ENCODE results near the gene B4GALT3. TPM values are rescaled to one million over a fixed set of nuclear protein-coding genes. Genes with fewer than 3 reads are reported as not detected.
"Not testable (repeated sequence)": the region's sequence is repeated elsewhere in the genome, so short reads cannot be mapped to it uniquely, and the experiment has no call there.

B4GALT3 gene
- total RNA-seq: 10 to 100 TPM; 20.6 to 50.7 (median 37.1) TPM

DNA sequence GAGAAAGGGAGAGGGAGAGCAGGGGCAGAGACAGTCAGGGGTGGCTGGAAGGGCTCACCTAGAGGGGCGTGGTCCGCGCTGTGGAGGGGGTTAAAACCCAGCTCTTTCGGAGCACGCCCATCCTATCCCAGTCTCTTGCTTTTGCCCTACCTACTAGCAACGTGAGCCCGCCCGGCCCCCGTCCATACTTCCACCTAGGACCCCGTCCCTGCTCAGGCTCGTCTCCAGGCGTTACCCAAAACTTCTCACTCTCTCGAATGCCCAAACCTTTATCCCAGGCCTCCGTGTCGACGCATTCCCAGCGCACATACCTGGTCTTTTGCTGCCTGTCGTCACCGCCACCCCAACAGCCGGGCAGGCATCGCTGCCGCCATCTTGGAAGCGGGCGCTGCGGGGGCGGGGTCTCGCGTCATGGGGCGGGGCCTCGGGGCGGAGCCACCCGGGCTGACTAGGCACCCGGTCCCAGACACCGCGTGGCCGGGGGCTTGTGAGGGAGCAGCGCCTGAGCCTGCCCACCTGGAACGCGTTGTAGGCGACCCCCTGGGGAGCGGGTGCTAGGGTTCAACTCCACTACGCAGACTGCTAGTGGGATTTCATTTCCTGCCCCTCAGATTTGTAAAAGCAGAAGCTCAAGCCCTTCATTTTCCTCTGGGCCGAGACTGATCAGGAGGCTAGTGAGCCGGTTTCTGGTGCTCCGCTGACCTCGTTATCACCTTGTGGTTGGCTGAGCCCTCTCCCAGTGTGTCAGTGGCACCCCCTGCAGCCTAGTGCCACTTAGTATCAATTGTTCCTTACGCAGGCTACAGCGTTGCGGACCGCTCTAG, at the start of gene B4GALT3:
B4GALT3 (minus strand) TSS at position 396 of the 824 bp plus-strand sequence. CDS start 1,447 bp downstream, outside the sequence.
- ATAC-seq (ENCODE audit: low FRiP score) (peak; percentile 92), DNase-seq (ENCODE audit: low spot score) (peak; percentile 90)
- TF ChIP-seq, protein P1, sequence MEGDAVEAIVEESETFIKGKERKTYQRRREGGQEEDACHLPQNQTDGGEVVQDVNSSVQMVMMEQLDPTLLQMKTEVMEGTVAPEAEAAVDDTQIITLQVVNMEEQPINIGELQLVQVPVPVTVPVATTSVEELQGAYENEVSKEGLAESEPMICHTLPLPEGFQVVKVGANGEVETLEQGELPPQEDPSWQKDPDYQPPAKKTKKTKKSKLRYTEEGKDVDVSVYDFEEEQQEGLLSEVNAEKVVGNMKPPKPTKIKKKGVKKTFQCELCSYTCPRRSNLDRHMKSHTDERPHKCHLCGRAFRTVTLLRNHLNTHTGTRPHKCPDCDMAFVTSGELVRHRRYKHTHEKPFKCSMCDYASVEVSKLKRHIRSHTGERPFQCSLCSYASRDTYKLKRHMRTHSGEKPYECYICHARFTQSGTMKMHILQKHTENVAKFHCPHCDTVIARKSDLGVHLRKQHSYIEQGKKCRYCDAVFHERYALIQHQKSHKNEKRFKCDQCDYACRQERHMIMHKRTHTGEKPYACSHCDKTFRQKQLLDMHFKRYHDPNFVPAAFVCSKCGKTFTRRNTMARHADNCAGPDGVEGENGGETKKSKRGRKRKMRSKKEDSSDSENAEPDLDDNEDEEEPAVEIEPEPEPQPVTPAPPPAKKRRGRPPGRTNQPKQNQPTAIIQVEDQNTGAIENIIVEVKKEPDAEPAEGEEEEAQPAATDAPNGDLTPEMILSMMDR (IDR thresholded peaks at IDR 0.05): no peak

DNA sequence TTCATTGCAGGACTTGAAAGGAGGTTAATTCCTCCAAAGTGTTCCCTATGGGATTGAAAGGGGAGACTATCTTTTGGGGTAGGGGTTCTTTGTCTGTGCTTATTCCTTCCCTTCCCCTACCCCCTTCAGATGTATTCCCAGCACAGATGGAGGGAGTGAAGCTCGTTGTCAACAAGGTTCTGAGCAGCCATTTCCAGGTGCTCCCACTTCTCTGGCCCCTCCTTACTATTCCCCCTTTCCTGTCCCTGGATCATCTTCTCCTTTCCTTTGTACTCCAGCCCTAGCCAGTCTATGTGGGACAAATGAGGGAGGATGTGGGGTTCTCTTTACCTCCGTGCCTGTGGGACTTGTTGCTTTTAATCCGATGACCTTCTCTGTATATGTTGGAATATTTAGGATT, 49.5 kb upstream of the B4GALT3 start:
- TF ChIP-seq, protein P1 (IDR thresholded peaks at IDR 0.05): no peak
- ATAC-seq (ENCODE audit: low FRiP score) (no peak), DNase-seq (ENCODE audit: low spot score) (no peak)

DNA sequence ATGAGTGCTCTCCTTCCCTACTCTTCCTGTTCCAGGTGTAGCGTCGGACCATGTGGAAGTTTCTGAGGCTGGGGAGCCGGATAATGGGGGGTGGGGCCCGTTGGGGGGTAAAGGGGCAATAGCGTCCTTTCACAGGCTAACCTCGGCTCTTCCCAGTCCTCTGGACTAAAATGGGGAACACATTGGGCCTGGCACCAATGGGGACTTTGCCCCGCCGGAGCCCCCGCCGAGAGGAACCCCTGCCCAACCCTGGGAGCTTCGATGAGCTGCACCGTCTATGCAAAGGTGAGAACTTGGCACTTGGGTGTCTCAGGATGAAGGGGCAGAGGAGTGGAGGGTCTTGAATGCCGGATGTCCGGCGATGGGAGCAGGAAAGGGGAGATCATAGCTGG, 49.0 kb upstream of the B4GALT3 start:
- DNase-seq (ENCODE audit: low spot score): no peak
- ATAC-seq (ENCODE audit: low FRiP score): no peak
- TF ChIP-seq, protein P1 (IDR thresholded peaks at IDR 0.05): no peak

DNA sequence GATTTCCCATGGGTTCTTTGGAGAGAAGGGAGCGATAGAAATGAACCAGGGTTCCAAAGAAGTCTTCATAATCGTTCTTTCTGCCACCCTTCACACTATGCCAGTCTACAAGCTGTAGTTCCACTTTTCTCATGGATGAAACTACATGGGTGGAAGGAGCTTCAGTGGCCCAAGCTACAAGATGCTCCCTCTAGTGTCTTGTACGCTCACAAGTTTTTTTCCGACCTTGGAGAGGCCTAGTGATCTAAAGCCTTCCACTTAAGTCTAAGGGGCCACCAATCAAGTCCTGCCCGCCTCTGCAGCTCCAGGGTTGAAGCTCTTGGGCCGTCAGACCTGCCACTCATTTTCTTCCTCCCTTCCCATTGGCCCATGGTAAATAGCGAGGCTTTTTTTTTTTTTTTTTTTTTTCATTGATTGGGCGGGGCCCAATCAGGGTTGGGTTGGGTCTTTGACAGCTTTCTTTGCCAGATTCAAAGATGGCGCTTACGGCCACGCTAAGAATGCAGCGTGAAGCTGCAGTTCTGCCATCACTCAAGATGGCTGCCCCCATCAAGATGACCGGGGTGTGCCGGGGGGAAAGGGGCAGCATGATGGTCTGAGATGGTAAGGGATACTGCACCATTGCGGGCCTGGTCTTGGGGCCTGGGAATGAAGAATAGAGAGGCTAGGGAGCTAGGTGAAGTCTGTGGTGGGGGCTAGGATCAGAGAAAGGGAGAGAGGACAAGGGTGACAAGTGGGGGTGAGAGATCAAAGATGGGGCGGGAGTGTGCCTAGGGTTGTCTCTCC, 48.4 kb upstream of the B4GALT3 start, which contains the start of gene TOMM40L:
TOMM40L (plus strand) TSS at position 527 of the 786 bp plus-strand sequence. CDS start 430 bp downstream, outside the sequence.
- DNase-seq (ENCODE audit: low spot score) (peak; percentile 76), ATAC-seq (ENCODE audit: low FRiP score) (peak; percentile 96)
- TF ChIP-seq, protein P1 (IDR thresholded peaks at IDR 0.05): no peak

DNA sequence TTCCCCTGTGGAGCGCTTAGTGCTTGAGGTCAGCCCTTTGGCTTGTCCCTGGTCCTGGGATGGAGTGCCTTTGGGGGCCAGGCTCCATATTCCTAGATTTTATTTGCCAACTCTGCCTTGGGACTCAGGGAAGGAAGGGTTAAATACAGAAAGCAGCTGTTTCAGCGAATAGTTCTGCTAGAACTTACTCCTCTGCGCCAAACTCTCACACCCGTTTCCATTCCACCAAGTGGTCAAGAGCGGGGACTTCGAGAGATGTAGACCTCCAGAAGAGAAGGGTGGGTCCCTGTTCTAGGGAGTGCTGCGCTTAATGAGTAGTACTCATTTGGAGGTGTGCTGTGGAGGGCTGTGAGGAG, 47.8 kb upstream of the B4GALT3 start:
- TF ChIP-seq, protein P1 (IDR thresholded peaks at IDR 0.05): no peak
- DNase-seq (ENCODE audit: low spot score) (no peak), ATAC-seq (ENCODE audit: low FRiP score) (peak; percentile 1)

DNA sequence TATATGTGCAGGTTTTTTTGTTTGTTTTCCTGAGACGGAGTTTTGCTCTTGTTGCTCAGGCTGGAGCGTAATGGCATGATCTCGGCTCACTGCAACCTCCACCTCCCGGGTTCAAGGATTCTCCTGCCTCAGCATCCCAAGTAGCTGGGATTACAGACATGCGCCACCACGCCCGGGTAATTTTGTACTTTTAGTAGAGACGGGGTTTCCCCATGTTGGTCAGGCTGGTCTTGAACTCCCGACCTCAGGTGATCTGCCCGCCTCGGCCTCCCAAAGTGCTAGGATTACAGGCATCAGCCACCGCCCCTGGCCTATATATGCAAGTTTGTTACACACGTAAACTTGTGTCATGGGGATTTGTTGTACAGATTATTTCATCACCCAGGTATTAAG, 47.4 kb upstream of the B4GALT3 start:
- DNase-seq (ENCODE audit: low spot score); ATAC-seq (ENCODE audit: low FRiP score): not testable (repeated sequence)

All from omental fat pad (tissue), 4 donors.